IMR-90 (cell line): ENCODE measurements around the gene CCDC33. TPM values are rescaled to one million over a fixed set of nuclear protein-coding genes. Genes with fewer than 3 reads are reported as not detected.
"Not testable (repeated sequence)": the region's sequence is repeated elsewhere in the genome, so short reads cannot be mapped to it uniquely, and the experiment has no call there.

Experiments
- ATAC-seq: fragments of 200-7000 bp; cut with Tn5 transposase; 2 replicates; pipeline ENCODE4 v1.9.1; 2020; ENCODE audit warnings: low read depth, mild to moderate bottlenecking, moderate library complexity
- BruUV-seq: library from RNA; stranded (reverse); fragments of 400-500 nt; replicated peaks from 2 replicates; lab custom pipeline; 2021; lab: Mats Ljungman, UMichigan
- CTCF ChIA-PET: fragments of 300-600 bp; formaldehyde crosslinking; extraction: SDS; loops from one replicate; lab custom pipeline; 2021; ENCODE audit warnings: antibody characterized with exemption; lab: Yijun Ruan, JAX
- POLR2A ChIA-PET: fragments of 300-600 bp; sonication (Branson Sonifier 250); formaldehyde crosslinking; loops from one replicate; lab custom pipeline; 2022; ENCODE audit warnings: antibody characterized with exemption; ENCODE audit not compliant: unreplicated experiment; lab: Charles Lee
- DNase-seq: peaks from one replicate; pipeline ENCODE4 v3.0.0; 2013
- H2AFZ ChIP-seq: replicated peaks from 2 replicates; pipeline ENCODE3; 2013; ENCODE audit warnings: low read length, mild to moderate bottlenecking; ENCODE audit not compliant: poor library complexity
- H2AK5ac ChIP-seq: 2 replicates; pipeline ENCODE4 v1.6.1; 2013; ENCODE audit warnings: low read depth, low read length, inconsistent platforms
- H2AK9ac ChIP-seq: replicated peaks from 2 replicates; pipeline ENCODE3; 2013; ENCODE audit warnings: mild to moderate bottlenecking, low read depth, low read length, moderate library complexity; ENCODE audit not compliant: poor library complexity
- H2BK120ac ChIP-seq: 2 replicates; pipeline ENCODE4 v1.6.1; 2013; ENCODE audit warnings: low read depth, low read length, inconsistent platforms
- H2BK15ac ChIP-seq: 3 replicates; pipeline ENCODE4 v1.6.1; 2013; ENCODE audit warnings: low read depth, low read length, inconsistent platforms
- H2BK20ac ChIP-seq: 2 replicates; pipeline ENCODE4 v1.6.1; 2013; ENCODE audit warnings: low read depth, mild to moderate bottlenecking, inconsistent platforms, low read length, moderate library complexity
- H2BK5ac ChIP-seq: 2 replicates; pipeline ENCODE4 v1.6.1; 2013; ENCODE audit warnings: mild to moderate bottlenecking, low read depth, low read length, inconsistent platforms; ENCODE audit not compliant: poor library complexity, severe bottlenecking
- H3K14ac ChIP-seq: replicated peaks from 2 replicates; pipeline ENCODE4 v1.6.1; 2013; ENCODE audit warnings: low read depth, low read length, inconsistent platforms
- H3K18ac ChIP-seq: 2 replicates; pipeline ENCODE4 v1.6.1; 2013; ENCODE audit warnings: low read depth, low read length, control low read depth
- H3K23ac ChIP-seq: 2 replicates; pipeline ENCODE4 v1.6.1; 2013; ENCODE audit warnings: low read depth, low read length, inconsistent platforms
- H3K27ac ChIP-seq: 2 replicates; pipeline ENCODE4 v1.5.1; 2013; ENCODE audit warnings: mild to moderate bottlenecking, control low read depth, low read length; ENCODE audit not compliant: insufficient read depth
- H3K27me3 ChIP-seq: 2 replicates; pipeline ENCODE4 v1.6.1; 2013; ENCODE audit warnings: low read length; ENCODE audit not compliant: control insufficient read depth, insufficient read depth
- H3K36me3 ChIP-seq: 2 replicates; pipeline ENCODE4 v1.6.1; 2013; ENCODE audit warnings: low read length, mixed read lengths; ENCODE audit not compliant: control insufficient read depth, insufficient read depth
- H3K4ac ChIP-seq: 2 replicates; pipeline ENCODE4 v1.6.1; 2013; ENCODE audit warnings: low read depth, low read length, inconsistent platforms
- H3K4me1 ChIP-seq: 2 replicates; pipeline ENCODE4 v1.6.1; 2013; ENCODE audit warnings: low read length, mixed read lengths; ENCODE audit not compliant: control insufficient read depth, insufficient read depth
- H3K4me2 ChIP-seq: 2 replicates; pipeline ENCODE4 v1.6.1; 2013; ENCODE audit warnings: low read depth, mild to moderate bottlenecking, control low read depth, low read length, moderate library complexity
- H3K4me3 ChIP-seq: 2 replicates; pipeline ENCODE4 v1.5.1; 2013; ENCODE audit warnings: low read depth, mild to moderate bottlenecking, control low read depth, low read length, moderate library complexity; ENCODE audit not compliant: insufficient read depth
- H3K56ac ChIP-seq: 2 replicates; pipeline ENCODE4 v1.6.1; 2013; ENCODE audit warnings: low read length, inconsistent platforms; ENCODE audit not compliant: insufficient read depth; ENCODE audit errors: extremely low read depth
- H3K79me1 ChIP-seq, 2 experiments: 2 replicates each; pipeline ENCODE4 v1.6.1; 2013; ENCODE audit warnings: low read length in 2 of 2, inconsistent platforms in 1 of 2, low read depth in 1 of 2
- H3K9ac ChIP-seq: 2 replicates; pipeline ENCODE4 v1.6.1; 2013; ENCODE audit warnings: low read depth, low read length, control low read depth
- H3K9me1 ChIP-seq: 2 replicates; pipeline ENCODE4 v1.6.1; 2013; ENCODE audit warnings: low read length, inconsistent platforms; ENCODE audit not compliant: insufficient read depth
- H3K9me3 ChIP-seq: 2 replicates; pipeline ENCODE4 v1.6.1; 2013; ENCODE audit warnings: low read length; ENCODE audit not compliant: control insufficient read depth, insufficient read depth
- H4K20me1 ChIP-seq: 2 replicates; pipeline ENCODE4 v1.6.1; 2013; ENCODE audit warnings: low read length, inconsistent platforms; ENCODE audit not compliant: insufficient read depth
- H4K5ac ChIP-seq: 2 replicates; pipeline ENCODE4 v1.6.1; 2013; ENCODE audit warnings: mild to moderate bottlenecking, low read depth, low read length, control low read depth
- H4K8ac ChIP-seq, 2 experiments: 2 replicates each; pipeline ENCODE4 v1.6.1; 2013; ENCODE audit warnings: low read depth in 2 of 2, low read length in 2 of 2, control low read depth in 1 of 2, inconsistent platforms in 1 of 2
- H4K91ac ChIP-seq: 2 replicates; pipeline ENCODE4 v1.6.1; 2013; ENCODE audit warnings: low read depth, low read length, inconsistent platforms; ENCODE audit not compliant: insufficient read depth
- WGBS, 2 experiments: methylation state at CpG; one replicate each; pipeline versions ENCODE4 v1.1.5 to v1.1.7; 2013; ENCODE audit warnings: missing lambda C conversion rate in 2 of 2; ENCODE audit not compliant: insufficient read length in 1 of 2; ENCODE audit errors: extremely low coverage in 2 of 2; 5-methylcytosine and 5-hydroxymethylcytosine counted together
- dilution Hi-C: fragments of 300-500 bp; cut with HindIII; formaldehyde crosslinking; loops from one replicate; pipeline ENCODE4 v1.14.3; 2018; ENCODE audit warnings: low sequenced_read_pairs; ENCODE audit not compliant: unreplicated experiment
- in situ Hi-C: fragments of 300-500 bp; cut with MboI; formaldehyde crosslinking; loops from 3 replicates; pipeline ENCODE4 v1.14.3; 2019; ENCODE audit warnings: low sequenced_read_pairs, inconsistent platforms, mixed read lengths
- intact Hi-C: fragments of 100-400 bp; cut with micrococcal nuclease; formaldehyde crosslinking; loops from 2 replicates; pipeline ENCODE4 v1.10.0; 2022
- polyA plus RNA-seq, 3 experiments: library from polyadenylated mRNA; depleted of rRNA; stranded (reverse); fragments of >200 nt; gene quantifications; 2 replicates each; pipeline ENCODE4 v1.2.3, GENCODE V29; 2012; ENCODE audit warnings: low replicate concordance in 1 of 3
- total RNA-seq: library from RNA; depleted of rRNA; stranded (reverse); fragments of >200 nt; gene quantifications from 2 replicates; pipeline ENCODE4 v1.2.3, GENCODE V29; 2012

The CCDC33 gene
- total and polyA plus RNA-seq, 2 of the 4 experiments (the other 2 are of a cell fraction), result not detected

DNA sequence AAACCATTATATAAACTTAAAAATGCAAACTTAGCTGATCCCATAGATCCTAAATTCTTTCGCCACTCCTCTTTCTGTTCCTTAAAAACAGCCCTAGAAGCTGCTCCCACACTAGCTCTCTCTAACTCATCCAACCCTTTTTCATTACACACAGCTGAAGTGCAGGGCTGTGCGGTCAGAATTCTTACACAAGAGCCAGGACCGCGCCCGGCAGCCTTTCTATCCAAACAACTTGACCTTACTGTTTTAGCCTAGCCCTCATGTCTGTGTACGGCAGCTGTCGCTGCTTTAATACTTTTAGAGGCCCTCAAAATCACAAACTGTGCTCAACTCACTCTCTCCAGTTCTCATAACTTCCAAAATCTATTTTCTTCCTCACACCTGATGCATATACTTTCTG lies 121.4 kb downstream of the CCDC33 start:
- H3K9ac ChIP-seq, H2AK9ac ChIP-seq, in situ Hi-C loops, CTCF ChIA-PET, ATAC-seq, H3K27ac ChIP-seq, intact Hi-C loops, H2BK20ac ChIP-seq, H3K4ac ChIP-seq, H3K4me2 ChIP-seq, H3K56ac ChIP-seq, H3K23ac ChIP-seq, H4K8ac ChIP-seq, H2BK120ac ChIP-seq, H3K9me1 ChIP-seq, H3K9me3 ChIP-seq, H2AK5ac ChIP-seq, H3K79me1 ChIP-seq, BruUV-seq, DNase-seq, H3K36me3 ChIP-seq, H2AFZ ChIP-seq, H4K91ac ChIP-seq, H4K20me1 ChIP-seq, H3K14ac ChIP-seq, H2BK15ac ChIP-seq, H2BK5ac ChIP-seq, H3K4me1 ChIP-seq, dilution Hi-C loops, H3K18ac ChIP-seq, H3K4me3 ChIP-seq, H4K5ac ChIP-seq, POLR2A ChIA-PET: not testable (repeated sequence)
- 59% methylated on average over 7 of the region's 7 CpGs; no CpG with 5 or more reads in 1 of the 2 experiments for WGBS, 2 experiments
- peaks cover 17% of the 10 kb centered on the region for H3K27me3 ChIP-seq

DNA sequence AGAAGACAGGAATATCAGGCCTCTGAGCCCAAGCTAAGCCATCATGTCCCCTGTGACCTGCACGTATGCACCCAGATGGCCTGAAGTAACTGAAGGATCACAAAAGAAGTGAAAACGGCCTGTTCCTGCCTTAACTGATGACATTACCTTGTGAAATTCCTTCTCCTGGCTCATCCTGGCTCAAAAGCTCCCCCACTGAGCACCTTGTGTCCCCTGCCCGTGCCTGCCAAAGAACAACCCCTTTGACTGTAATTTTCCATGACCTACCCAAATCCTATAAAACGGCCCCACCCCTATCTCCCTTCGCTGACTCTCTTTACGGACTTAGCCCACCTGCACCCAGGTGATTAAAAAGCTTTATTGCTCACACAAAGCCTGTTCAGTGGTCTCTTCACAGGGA lies 123.2 kb downstream of the CCDC33 start:
- H3K4me3 ChIP-seq, H2BK5ac ChIP-seq, H2AFZ ChIP-seq, H3K9ac ChIP-seq, in situ Hi-C loops, H2BK15ac ChIP-seq, H3K18ac ChIP-seq, H2AK5ac ChIP-seq, H3K14ac ChIP-seq, dilution Hi-C loops, H4K91ac ChIP-seq, H4K8ac ChIP-seq, H3K23ac ChIP-seq, H3K79me1 ChIP-seq, POLR2A ChIA-PET, H2BK20ac ChIP-seq, H4K5ac ChIP-seq, H2BK120ac ChIP-seq, H3K56ac ChIP-seq, H4K20me1 ChIP-seq, BruUV-seq, H3K4ac ChIP-seq, H3K4me2 ChIP-seq, intact Hi-C loops, H2AK9ac ChIP-seq, H3K27ac ChIP-seq, ATAC-seq, H3K36me3 ChIP-seq, DNase-seq, H3K9me1 ChIP-seq, H3K4me1 ChIP-seq, H3K9me3 ChIP-seq: not testable (repeated sequence)
- peaks cover 19% of the 10 kb centered on the region for H3K27me3 ChIP-seq
- 36% methylated on average over 2 of the region's 6 CpGs; no CpG with 5 or more reads in 1 of the 2 experiments for WGBS, 2 experiments
- CTCF ChIA-PET, result interaction anchor here (1.1 kb wide), 1 partner anchor 8 kb away, joined by 3 read pairs; no protein-coding TSS in a partner anchor
